Stomach (tissue), 9 donors: Measurements from ENCODE around the gene CFAP210. TPM values are rescaled to one million over a fixed set of nuclear protein-coding genes. Genes with fewer than 3 reads are reported as not detected.

ENCODE experiments used
- DNase-seq, 2 donors: peaks; one replicate each; pipeline versions ENCODE4 v3.0.0 to v3.0.0-alpha.2; 2013 to 2019
- H3K27ac ChIP-seq, 5 donors: fragments of 200-600 bp in 4 of 5; sonication (generic) in 4 of 5; one replicate each; pipeline ENCODE4 v1.5.1; 2013 to 2019; ENCODE audit warnings: mild to moderate bottlenecking in 1 of 5, moderate library complexity in 1 of 5
- H3K27me3 ChIP-seq, 3 donors: fragments of 200-600 bp; sonication (generic); one replicate each; pipeline ENCODE4 v1.5.1; 2017 to 2019; ENCODE audit warnings: mixed run types in 1 of 3
- H3K36me3 ChIP-seq, 4 donors: fragments of 200-600 bp; sonication (generic); 1 replicate in 3 of 4; 2 replicates in 1 of 4; pipeline ENCODE4 v1.5.1; 2016 to 2019
- H3K4me1 ChIP-seq, 4 donors: fragments of 200-600 bp; sonication (generic); one replicate each; pipeline ENCODE4 v1.5.1; 2016 to 2019
- H3K4me3 ChIP-seq, 4 donors: fragments of 200-600 bp; sonication (generic) in 3 of 4; one replicate each; pipeline ENCODE4 v1.5.1; 2016 to 2019; ENCODE audit warnings: mild to moderate bottlenecking in 1 of 4
- H3K9me3 ChIP-seq, 4 donors: fragments of 200-600 bp; sonication (generic); one replicate each; pipeline ENCODE4 v1.5.1; 2016 to 2019
- EP300 ChIP-seq: sonication (generic); formaldehyde crosslinking; IDR thresholded peaks from one replicate; pipeline ENCODE4 v1.6.1; 2017; ENCODE audit warnings: antibody characterized with exemption
- POLR2A ChIP-seq, 4 donors: fragments of 450-650 bp; IDR thresholded peaks; one replicate each; pipeline ENCODE4 v1.6.1; 2016; ENCODE audit warnings: antibody characterized with exemption in 4 of 4, control low read depth in 2 of 4, mild to moderate bottlenecking in 1 of 4, moderate library complexity in 1 of 4
- POLR2AphosphoS5 ChIP-seq, 3 donors: sonication (generic); formaldehyde crosslinking; IDR thresholded peaks; one replicate each; pipeline ENCODE4 v1.6.1; 2016; ENCODE audit warnings: antibody characterized with exemption in 3 of 3
- WGBS, 5 donors: extraction: QIAGEN DNeasy Blood & Tissue Kit in 3 of 5; methylation state at CpG; one replicate each; pipeline versions ENCODE4 v1.1.5 to v1.1.7; 2013 to 2018; 5-methylcytosine and 5-hydroxymethylcytosine counted together
- intact Hi-C: fragments of 100-400 bp; cut with DNase I; formaldehyde crosslinking; loops from one replicate; pipeline ENCODE4 v1.15.1; 2023; ENCODE audit warnings: low total_unique reads
- polyA plus RNA-seq, 3 donors: library from polyadenylated mRNA; stranded (reverse); fragments of 200-250 nt; gene quantifications; one replicate each; pipeline ENCODE4 v1.2.3, GENCODE V29; 2013
- total RNA-seq, 5 donors: library from RNA; depleted of rRNA; stranded (reverse); fragments of >200 nt; gene quantifications; one replicate each; pipeline versions ENCODE4 v1.1.0 to v1.2.3, GENCODE V29; 2014 to 2016
- TF ChIP-seq, protein P1 (sequence below), 7 experiments: fragments of 450-650 bp in 4 of 7; fragments of 200-600 bp in 3 of 7; sonication (generic) in 3 of 7; IDR thresholded peaks; one replicate each; pipeline ENCODE4 v1.5.1; 2016 to 2019; ENCODE audit warnings: antibody characterized with exemption in 7 of 7, control low read depth in 2 of 7, mild to moderate bottlenecking in 1 of 7
- donor health status: healthy with polysubstance abuse.
- donor health status: Bipolar disorder and iron deficiency.
- donor health status: healthy.

Gene CFAP210
- total and polyA plus RNA-seq, 8 donors, result 0.23 to 2.1 (median 0.37) TPM; not detected in 5

DNA sequence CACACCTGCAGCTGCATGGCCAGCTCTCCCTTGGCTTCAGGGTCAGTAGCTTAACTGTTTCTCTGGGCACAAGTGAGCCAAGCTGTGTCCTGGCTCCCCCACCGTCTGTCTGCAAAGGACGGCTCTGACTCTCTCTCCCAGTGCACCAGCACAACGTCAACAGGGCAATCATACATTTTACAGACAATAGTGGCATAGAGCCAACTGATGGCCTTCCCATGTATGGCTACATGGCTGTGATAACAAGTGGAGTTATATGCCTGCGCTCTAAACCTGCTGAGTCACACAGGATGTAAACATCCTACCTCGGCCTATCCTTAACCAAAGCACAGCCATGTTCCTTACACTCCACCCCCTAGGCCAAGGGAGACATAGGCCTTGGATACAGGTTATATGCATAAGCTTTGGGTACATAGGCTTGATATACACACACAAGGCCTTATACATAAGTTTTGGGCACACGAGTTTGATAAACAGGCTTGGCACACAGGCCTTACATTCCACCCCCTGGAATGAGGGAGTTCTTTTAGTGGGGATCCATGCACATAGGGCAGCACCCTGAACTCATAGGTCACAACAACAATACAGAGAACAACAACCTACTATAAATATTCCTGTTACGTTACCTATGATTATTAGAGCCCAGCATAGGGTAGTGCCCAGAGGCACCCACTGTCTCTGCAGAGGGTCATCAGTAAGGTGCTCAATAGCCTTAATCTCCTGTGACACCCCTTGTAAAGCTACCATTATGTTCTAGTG is 17.7 kb upstream of the CFAP210 start:
- intact Hi-C loops, result no loop called here
- no peaks in the 10 kb centered on the region for H3K27me3 ChIP-seq
- H3K4me1 ChIP-seq, result peaks cover 16 to 29% (median 24%) of the 10 kb centered on the region in 4 donors
- no peak for TF ChIP-seq POLR2AphosphoS5 (IDR thresholded peaks at IDR 0.05)
- TF ChIP-seq POLR2A (IDR thresholded peaks at IDR 0.05), result no peak
- TF ChIP-seq, protein P1, sequence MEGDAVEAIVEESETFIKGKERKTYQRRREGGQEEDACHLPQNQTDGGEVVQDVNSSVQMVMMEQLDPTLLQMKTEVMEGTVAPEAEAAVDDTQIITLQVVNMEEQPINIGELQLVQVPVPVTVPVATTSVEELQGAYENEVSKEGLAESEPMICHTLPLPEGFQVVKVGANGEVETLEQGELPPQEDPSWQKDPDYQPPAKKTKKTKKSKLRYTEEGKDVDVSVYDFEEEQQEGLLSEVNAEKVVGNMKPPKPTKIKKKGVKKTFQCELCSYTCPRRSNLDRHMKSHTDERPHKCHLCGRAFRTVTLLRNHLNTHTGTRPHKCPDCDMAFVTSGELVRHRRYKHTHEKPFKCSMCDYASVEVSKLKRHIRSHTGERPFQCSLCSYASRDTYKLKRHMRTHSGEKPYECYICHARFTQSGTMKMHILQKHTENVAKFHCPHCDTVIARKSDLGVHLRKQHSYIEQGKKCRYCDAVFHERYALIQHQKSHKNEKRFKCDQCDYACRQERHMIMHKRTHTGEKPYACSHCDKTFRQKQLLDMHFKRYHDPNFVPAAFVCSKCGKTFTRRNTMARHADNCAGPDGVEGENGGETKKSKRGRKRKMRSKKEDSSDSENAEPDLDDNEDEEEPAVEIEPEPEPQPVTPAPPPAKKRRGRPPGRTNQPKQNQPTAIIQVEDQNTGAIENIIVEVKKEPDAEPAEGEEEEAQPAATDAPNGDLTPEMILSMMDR (IDR thresholded peaks at IDR 0.05), result no peak
- peak in 1 of 2 donors; percentile 36 for DNase-seq
- H3K9me3 ChIP-seq, result no peaks in the 10 kb centered on the region
- H3K4me3 ChIP-seq, result no peak overlapping the region
- no peaks in the 10 kb centered on the region for H3K36me3 ChIP-seq
- H3K27ac ChIP-seq, result no peak overlapping the region
- 58 to 81% (median 66%) methylated on average over 7 of the region's 7 CpGs for WGBS, 5 donors

DNA sequence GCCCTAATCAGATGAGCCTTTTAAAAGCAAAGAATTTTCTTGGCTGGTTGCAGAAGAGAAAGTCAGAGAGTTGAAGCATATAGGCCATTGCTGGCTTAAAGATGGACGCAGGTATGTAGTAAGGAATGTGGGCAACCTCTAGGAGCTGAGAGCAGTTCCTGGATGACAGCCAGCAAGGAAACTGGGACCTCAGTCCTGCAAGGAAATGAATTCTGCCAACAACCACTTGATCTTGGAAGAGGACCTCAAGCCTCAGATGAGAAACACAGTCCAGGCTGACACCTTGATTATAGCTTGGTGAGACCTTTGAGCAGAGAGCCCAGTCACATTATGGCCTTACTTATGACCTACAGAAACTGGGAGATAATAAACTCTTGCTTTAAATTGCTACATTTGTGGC is 15.8 kb upstream of the CFAP210 start:
- 26 to 62% (median 40%) methylated on average over 1 of the region's 1 CpG for WGBS, 5 donors
- Histone ChIP-seq H3K4me1 (peaks cover 2 to 16% (median 7%) of the 10 kb centered on the region in 4 donors), H3K27me3 (no peaks in the 10 kb centered on the region), H3K27ac (no peak overlapping the region), H3K36me3 (no peaks in the 10 kb centered on the region), H3K9me3 (no peaks in the 10 kb centered on the region), H3K4me3 (no peak overlapping the region)
- intact Hi-C loops, result no loop called here
- DNase-seq, result peak; percentile 43 to 56
- TF ChIP-seq POLR2A (IDR thresholded peaks at IDR 0.05) (no peak), POLR2AphosphoS5 (IDR thresholded peaks at IDR 0.05) (no peak), EP300 (no peak)
- TF ChIP-seq, protein P1 (IDR thresholded peaks at IDR 0.05), result no peak

DNA sequence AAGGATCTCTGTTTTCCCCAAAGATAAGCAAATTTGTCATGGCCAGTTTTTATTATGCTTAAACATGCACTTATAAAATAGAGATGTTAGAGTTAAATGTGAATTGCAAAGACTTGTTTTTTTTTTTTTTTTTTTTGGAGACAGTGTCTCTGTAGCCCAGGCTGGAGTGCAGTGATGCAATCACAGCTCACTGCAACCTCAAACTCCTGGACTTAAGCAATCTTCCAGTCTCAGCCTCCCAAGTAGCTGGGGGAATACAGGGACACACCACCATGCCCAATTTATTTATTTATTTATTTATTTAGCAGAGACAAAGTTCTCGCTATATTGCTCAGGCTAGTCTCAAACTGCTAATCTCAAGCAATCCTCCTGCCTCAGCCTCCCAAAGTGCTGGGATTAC is 15.1 kb upstream of the CFAP210 start:
- no peaks in the 10 kb centered on the region for H3K36me3 ChIP-seq
- H3K27me3 ChIP-seq, result no peaks in the 10 kb centered on the region
- H3K4me1 ChIP-seq, result peaks cover 0 to 11% (median 3%) of the 10 kb centered on the region in 4 donors
- WGBS, 5 donors, result 63 to 100% (median 98%) methylated on average over 1 of the region's 1 CpG
- no peak for DNase-seq
- TF ChIP-seq POLR2A (IDR thresholded peaks at IDR 0.05) (no peak), POLR2AphosphoS5 (IDR thresholded peaks at IDR 0.05) (no peak), EP300 (no peak)
- TF ChIP-seq, protein P1 (IDR thresholded peaks at IDR 0.05), result no peak
- H3K9me3 ChIP-seq, result no peaks in the 10 kb centered on the region
- no peak overlapping the region for H3K4me3 ChIP-seq
- H3K27ac ChIP-seq, result no peak overlapping the region
- intact Hi-C loops, result no loop called here

DNA sequence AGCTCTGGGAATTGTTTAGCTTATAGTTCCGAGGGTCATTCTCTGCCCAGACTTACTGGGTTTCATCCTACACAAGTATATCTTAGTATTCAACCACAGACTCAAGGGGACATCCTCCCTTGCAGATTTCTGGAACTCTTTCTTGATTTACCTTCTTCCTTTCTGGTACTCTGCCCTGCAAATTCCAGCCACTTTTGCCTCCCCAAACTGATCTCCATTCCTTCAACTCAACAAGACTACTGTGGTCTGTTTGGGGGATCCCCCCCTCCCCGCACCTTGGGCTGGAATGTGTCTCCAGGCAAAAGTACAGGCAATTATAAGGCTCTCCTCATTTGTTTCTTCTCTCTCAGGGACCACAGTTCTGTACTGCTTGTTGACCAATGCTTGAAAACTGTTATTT is 13.4 kb upstream of the CFAP210 start:
- 54 to 95% (median 63%) methylated on average over 2 of the region's 2 CpGs for WGBS, 5 donors
- TF ChIP-seq EP300 (no peak), POLR2AphosphoS5 (IDR thresholded peaks at IDR 0.05) (no peak), POLR2A (IDR thresholded peaks at IDR 0.05) (no peak)
- TF ChIP-seq, protein P1 (IDR thresholded peaks at IDR 0.05), result no peak
- no peak for DNase-seq
- intact Hi-C loops, result no loop called here
- Histone ChIP-seq H3K36me3 (no peaks in the 10 kb centered on the region), H3K4me3 (no peak overlapping the region), H3K9me3 (no peaks in the 10 kb centered on the region), H3K27me3 (no peaks in the 10 kb centered on the region), H3K27ac (no peak overlapping the region), H3K4me1 (peaks cover 0 to 16% (median 3%) of the 10 kb centered on the region in 4 donors)
